Astrocyte of the cerebellum (primary cell): ENCODE data around the gene ABCF1.

Source experiments
- DNase-seq: peaks from one replicate; pipeline ENCODE4 v3.0.0-alpha.2; 2011; ENCODE audit warnings: low read depth
- H3K4me3 ChIP-seq: 2 replicates; pipeline ENCODE4 v1.5.1; 2011; ENCODE audit warnings: mild to moderate bottlenecking, low read depth, low read length, moderate library complexity
- CTCF ChIP-seq: IDR thresholded peaks from 2 replicates; pipeline ENCODE4 v1.5.1; 2012; ENCODE audit warnings: low read length, low read depth, moderate library complexity, mild to moderate bottlenecking; ENCODE audit errors: missing control alignments
- in situ Hi-C: cut with HindIII; loops from 2 replicates; pipeline ENCODE4 v1.10.0; 2017; ENCODE audit warnings: low sequenced_read_pairs

The ABCF1 gene

DNA sequence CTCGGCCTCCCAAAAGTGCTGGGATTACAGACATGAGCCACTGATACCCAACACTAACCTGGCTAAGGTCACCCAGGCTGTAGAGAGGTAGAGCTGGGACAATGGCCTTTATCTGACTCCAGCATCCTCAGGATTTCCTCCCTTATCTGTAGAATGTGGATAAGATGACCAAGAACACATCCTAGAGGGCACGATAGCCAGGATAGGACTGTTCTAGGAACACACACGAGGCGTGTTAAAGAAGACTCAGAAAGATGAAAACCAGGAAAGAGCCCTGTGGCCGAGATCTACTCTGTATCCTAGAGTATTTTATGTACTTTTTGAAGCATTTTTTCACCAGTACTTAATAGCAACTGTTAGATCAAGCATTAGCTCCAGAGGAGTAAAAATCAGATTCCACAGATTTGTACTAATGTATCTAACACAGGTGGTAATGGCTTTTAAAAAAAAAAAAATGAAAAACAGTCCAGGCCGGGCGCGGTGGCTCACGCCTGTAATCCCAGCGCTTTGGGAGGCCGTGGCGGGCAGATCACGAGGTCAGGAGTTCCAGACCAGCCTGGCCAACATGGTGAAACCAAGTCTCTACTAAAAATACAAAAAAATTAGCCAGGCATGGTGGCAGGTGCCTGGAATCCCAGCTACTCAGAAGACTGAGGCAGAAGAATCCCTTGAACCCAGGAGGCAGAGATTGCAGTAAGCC, 28.5 kb downstream of the ABCF1 start:
- TF ChIP-seq CTCF: no peak
- no peak overlapping the region for H3K4me3 ChIP-seq
- in situ Hi-C loops: no loop called here
- no peak for DNase-seq

DNA sequence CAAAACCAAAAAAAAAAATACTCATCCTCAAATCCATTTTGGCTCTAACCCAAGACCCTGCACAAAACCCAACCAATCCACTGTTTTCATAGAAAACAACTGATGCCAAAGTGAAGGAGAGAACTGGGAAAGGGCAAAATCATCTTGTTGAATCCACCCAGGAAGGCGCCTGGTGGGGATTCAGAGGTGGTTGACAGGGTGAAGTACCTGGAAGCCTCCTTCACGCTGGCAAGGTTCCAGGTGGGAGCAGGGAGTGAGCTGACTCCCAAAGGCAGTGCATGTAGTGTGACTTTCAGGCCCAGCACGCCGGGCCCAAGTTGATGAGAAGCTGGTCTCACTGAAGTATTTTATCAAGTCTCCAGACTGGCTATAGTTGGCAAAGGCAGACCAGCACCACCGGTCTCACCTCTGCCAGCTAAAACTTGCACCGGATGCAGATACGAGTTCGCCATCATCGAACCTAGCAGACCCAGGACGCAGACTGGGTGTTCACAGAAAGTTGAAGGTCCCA, 29.3 kb downstream of the ABCF1 start:
- TF ChIP-seq CTCF: no peak
- no peak overlapping the region for H3K4me3 ChIP-seq
- no peak for DNase-seq
- in situ Hi-C loops: no loop called here

DNA sequence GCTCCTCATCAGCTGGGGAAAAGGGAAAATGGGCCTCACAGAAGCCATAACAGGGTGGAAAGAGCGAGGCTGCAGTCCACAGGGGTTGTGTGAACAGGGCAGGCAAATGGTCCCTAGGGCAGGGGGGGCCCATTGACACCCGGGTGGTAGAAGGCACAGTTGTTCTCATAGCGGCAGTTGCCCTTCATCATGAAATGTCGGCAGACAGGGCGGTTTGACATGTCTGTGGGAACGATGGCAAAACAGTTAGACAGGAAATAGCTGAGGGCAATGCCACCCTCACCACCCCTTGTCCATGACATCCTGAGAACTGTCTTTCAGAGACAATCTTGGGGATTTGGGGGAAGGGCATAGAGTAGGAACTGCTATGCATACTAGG, 30.2 kb downstream of the ABCF1 start:
- DNase-seq: no peak
- in situ Hi-C loops: no loop called here
- no peak overlapping the region for H3K4me3 ChIP-seq
- TF ChIP-seq CTCF: no peak

DNA sequence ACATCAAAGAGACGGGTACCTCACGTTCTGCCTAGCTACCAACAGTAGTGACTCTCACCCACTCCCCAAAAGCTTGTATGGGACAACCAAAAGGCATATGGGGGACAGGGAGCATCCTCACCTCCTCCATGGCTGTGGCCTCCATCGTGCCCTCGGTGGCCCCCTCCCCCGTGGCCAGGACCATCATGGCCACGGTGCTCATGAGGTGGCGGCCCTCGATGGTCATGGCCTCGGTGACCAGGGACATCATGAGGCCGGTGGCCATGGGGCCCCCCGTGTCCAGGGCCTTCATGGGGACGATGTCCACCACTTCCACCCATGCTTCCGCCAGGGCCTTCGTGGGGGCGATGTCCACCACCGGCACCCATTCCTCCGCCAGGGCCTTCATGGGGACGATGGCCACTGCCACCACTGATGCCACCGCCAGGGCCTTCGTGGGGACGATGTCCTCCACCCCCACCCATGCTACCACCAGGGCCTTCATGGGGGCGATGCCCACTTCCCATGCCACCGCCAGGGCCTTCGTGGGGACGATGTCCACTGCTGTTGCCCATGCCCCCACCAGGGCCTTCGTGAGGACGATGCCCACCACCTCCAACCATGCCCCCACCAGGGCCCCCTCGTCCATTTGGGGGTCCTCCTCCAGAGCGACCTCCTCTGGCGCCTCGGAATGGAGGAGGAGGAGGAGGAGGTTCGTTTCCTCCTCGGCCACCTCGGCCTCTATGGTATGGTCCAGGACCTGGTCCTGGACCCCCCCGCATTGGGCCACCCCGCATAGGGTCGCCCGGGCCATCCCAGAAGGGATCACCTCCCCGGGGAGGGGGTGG, 30.8 kb downstream of the ABCF1 start:
- in situ Hi-C loops: no loop called here
- no peak for TF ChIP-seq CTCF
- no peak overlapping the region for H3K4me3 ChIP-seq
- DNase-seq: no peak

DNA sequence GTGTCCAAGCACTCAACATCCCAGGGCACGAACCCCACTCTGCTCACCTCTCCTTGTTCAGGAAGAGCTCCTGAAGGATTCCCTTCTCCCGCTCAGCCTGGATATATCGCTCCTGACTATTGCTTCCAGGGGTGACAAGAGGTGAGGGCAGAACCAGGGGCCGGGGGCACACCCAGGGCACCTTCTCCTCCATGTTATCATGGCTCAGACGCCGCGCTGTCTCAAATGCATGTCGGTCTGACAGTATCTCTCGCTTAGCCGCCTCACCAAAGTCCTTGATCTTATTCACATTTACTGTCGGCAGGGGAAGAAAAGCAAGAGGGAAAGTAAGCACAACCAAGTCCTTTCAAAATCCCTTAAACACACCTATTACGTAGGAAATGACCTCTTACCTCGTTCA, 32.7 kb downstream of the ABCF1 start:
- TF ChIP-seq CTCF: no peak
- no peak overlapping the region for H3K4me3 ChIP-seq
- DNase-seq: no peak
- in situ Hi-C loops: no loop called here

GRCh38 chr6:30610065-30610464, 38.8 kb downstream of the ABCF1 start:
- TF ChIP-seq CTCF: no peak
- no peak for DNase-seq
- in situ Hi-C loops: loop anchor here (5.0 kb wide), 1 partner anchor 48 kb away; no protein-coding TSS in a partner anchor
- H3K4me3 ChIP-seq: no peak overlapping the region
